Measurements from ENCODE around the gene TMPRSS4. TPM values are rescaled to one million over a fixed set of nuclear protein-coding genes. Genes with fewer than 3 reads are reported as not detected.
A peak's percentile ranks its signal among the peaks of the same experiment; 100 is the strongest.

Gene TMPRSS4
- total RNA-seq (2021) (not detected in 2 replicates), Bru-seq, nascent RNA (percentile 4 among the genes with signal in this experiment), BruChase-seq, experiment 1, labeled RNA remaining after a 2-hour chase (percentile 2 among the genes with signal in this experiment), BruChase-seq, experiment 2, labeled RNA remaining after a 6-hour chase (percentile 6 among the genes with signal in this experiment)
- long read RNA-seq = 0 reads

DNA sequence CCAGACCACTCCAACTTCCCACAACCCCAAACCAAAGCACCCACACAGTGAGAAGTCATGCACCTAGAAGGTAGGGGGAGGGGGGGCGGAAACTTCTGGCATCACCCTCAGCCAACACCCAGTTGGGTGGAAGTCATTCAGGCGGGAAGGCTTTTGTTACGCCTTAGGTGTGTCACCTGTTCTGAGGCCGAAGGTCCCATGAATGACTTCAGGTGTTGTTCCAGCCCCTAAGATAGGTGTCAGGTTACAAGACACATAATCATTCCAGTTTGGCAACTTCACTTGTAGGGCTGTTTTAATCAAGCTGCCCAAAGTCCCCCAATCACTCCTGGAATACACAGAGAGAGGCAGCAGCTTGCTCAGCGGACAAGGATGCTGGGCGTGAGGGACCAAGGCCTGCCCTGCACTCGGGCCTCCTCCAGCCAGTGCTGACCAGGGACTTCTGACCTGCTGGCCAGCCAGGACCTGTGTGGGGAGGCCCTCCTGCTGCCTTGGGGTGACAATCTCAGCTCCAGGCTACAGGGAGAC lies at the start of gene TMPRSS4:
TMPRSS4 (plus strand) TSS at position 325 of the 528 bp plus-strand sequence. CDS start 225 bp downstream, outside the sequence.
- H3K27ac ChIP-seq (ENCODE audit: low read depth, low read length, poor library complexity, severe bottlenecking) = no peak within 1 kb of the TSS

DNA sequence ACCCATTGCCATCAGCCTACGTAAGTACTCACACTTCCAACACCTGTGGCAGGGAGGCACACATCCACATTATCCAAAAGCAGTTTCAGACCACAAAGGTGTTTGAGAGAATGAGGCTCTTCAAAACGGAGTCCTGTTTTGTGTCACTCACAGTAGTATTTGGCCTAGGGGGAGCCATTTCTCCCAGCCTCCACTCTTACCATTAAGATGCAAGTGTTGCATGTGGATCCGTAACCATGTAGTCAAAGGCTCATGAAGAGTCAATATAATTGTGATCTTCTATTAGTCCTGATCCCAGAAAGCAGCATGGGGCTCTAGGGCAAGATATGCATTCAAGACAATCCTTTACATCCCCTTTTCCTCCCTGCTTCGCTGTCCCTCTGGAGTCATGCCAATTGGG lies 49.2 kb upstream of the TMPRSS4 start:
- H3K27me3 ChIP-seq (replicated peaks; ENCODE audit: insufficient read depth, low read depth, low read length, poor library complexity) = no peaks in the 10 kb centered on the region
- no peak overlapping the region for H3K27ac ChIP-seq (ENCODE audit: low read depth, low read length, poor library complexity, severe bottlenecking)
- TF ChIP-seq EZH2 (IDR thresholded peaks at IDR 0.05; ENCODE audit: borderline replicate concordance, low read depth, low read length, poor library complexity, severe bottlenecking) (no peak), CTCF (conservative IDR thresholded peaks at IDR 0.05; ENCODE audit: low read depth, low read length) (0 out of 2 replicates have a peak, but pooled peaks have one; percentile 22)
- ChIA-PET CTCF (no interaction called here), POLR2A (ENCODE audit: low non-redundant PET) (no interaction called here)
- intact Hi-C loops (cut with micrococcal nuclease; ENCODE audit: unreplicated experiment) = no loop called here
- no peaks in the 10 kb centered on the region for H3K4me1 ChIP-seq (ENCODE audit: insufficient read depth, low read length, poor library complexity, severe bottlenecking)
- no peak for DNase-seq (ENCODE audit: low spot score)
- no TSS peak for BruUV-seq (replicated peaks)
- no peak overlapping the region for H3K4me3 ChIP-seq (ENCODE audit: low read depth, low read length, poor library complexity, severe bottlenecking)
- H3K36me3 ChIP-seq (ENCODE audit: insufficient read depth, low read length, poor library complexity, severe bottlenecking) = no peaks in the 10 kb centered on the region
- H3K9me3 ChIP-seq (ENCODE audit: low read depth, low read length, poor library complexity, severe bottlenecking) = no peaks in the 10 kb centered on the region

More for the DNA sequence above, at the start of gene TMPRSS4:
- ChIA-PET POLR2A (ENCODE audit: low non-redundant PET) (no interaction called here), CTCF (no interaction called here)
- peaks cover 17% of the 10 kb centered on the region for H3K27me3 ChIP-seq (replicated peaks; ENCODE audit: insufficient read depth, low read depth, low read length, poor library complexity)
- H3K9me3 ChIP-seq (ENCODE audit: low read depth, low read length, poor library complexity, severe bottlenecking) = no peaks in the 10 kb centered on the region
- BruUV-seq (replicated peaks) = no TSS peak
- TF ChIP-seq EZH2 (IDR thresholded peaks at IDR 0.05; ENCODE audit: borderline replicate concordance, low read depth, low read length, poor library complexity, severe bottlenecking) = no peak
- no peak for TF ChIP-seq CTCF (conservative IDR thresholded peaks at IDR 0.05; ENCODE audit: low read depth, low read length)
- H3K4me3 ChIP-seq (ENCODE audit: low read depth, low read length, poor library complexity, severe bottlenecking) = no peak within 1 kb of the TSS
- H3K4me1 ChIP-seq (ENCODE audit: insufficient read depth, low read length, poor library complexity, severe bottlenecking) = no peaks in the 10 kb centered on the region
- no peaks in the 10 kb centered on the region for H3K36me3 ChIP-seq (ENCODE audit: insufficient read depth, low read length, poor library complexity, severe bottlenecking)
- no peak for DNase-seq (ENCODE audit: low spot score)
- intact Hi-C loops (cut with micrococcal nuclease; ENCODE audit: unreplicated experiment) = no loop called here

GRCh38 chr11:118028626-118029025 lies 48.3 kb upstream of the TMPRSS4 start:
- POLR2A ChIA-PET (ENCODE audit: low non-redundant PET) = no interaction called here
- Histone ChIP-seq H3K27ac (ENCODE audit: low read depth, low read length, poor library complexity, severe bottlenecking) (no peak overlapping the region), H3K9me3 (ENCODE audit: low read depth, low read length, poor library complexity, severe bottlenecking) (no peaks in the 10 kb centered on the region), H3K4me1 (ENCODE audit: insufficient read depth, low read length, poor library complexity, severe bottlenecking) (no peaks in the 10 kb centered on the region), H3K27me3 (replicated peaks; ENCODE audit: insufficient read depth, low read depth, low read length, poor library complexity) (no peaks in the 10 kb centered on the region), H3K4me3 (ENCODE audit: low read depth, low read length, poor library complexity, severe bottlenecking) (no peak overlapping the region), H3K36me3 (ENCODE audit: insufficient read depth, low read length, poor library complexity, severe bottlenecking) (no peaks in the 10 kb centered on the region)
- CTCF ChIA-PET = no interaction called here
- no TSS peak for BruUV-seq (replicated peaks)
- intact Hi-C loops (cut with micrococcal nuclease; ENCODE audit: unreplicated experiment) = no loop called here
- TF ChIP-seq CTCF (conservative IDR thresholded peaks at IDR 0.05; ENCODE audit: low read depth, low read length) = no peak
- no peak for TF ChIP-seq EZH2 (IDR thresholded peaks at IDR 0.05; ENCODE audit: borderline replicate concordance, low read depth, low read length, poor library complexity, severe bottlenecking)
- no peak for DNase-seq (ENCODE audit: low spot score)
